B cell (primary cell): Measurements from ENCODE around the gene ABCA13. TPM values are rescaled to one million over a fixed set of nuclear protein-coding genes. Genes with fewer than 3 reads are reported as not detected.

Experiments used
- ATAC-seq: fragments of 200-7000 bp; cut with Tn5 transposase; one replicate; pipeline ENCODE4 v1.10.0; 2021; ENCODE audit warnings: low read depth, mild to moderate bottlenecking, moderate number of reproducible peaks, moderate library complexity
- CTCF ChIA-PET: fragments of 350-600 bp; sonication (Branson Sonifier 250); formaldehyde crosslinking; loops from one replicate; lab custom pipeline; 2021; ENCODE audit warnings: antibody characterized with exemption, inconsistent platforms; lab: Charles Lee
- POLR2A ChIA-PET: fragments of 350-600 bp; sonication (Branson Sonifier 250); formaldehyde crosslinking; loops from one replicate; lab custom pipeline; 2021; ENCODE audit warnings: antibody characterized with exemption; lab: Charles Lee
- DNase-seq: peaks from one replicate; pipeline ENCODE4 v3.0.0; 2013
- H2AFZ ChIP-seq: 2 replicates; pipeline ENCODE4 v1.6.1; 2012; ENCODE audit warnings: mild to moderate bottlenecking, low read depth, low read length; ENCODE audit not compliant: insufficient read depth, poor library complexity, severe bottlenecking
- H3K27ac ChIP-seq, 2 donors: 1 replicate in 1 of 2; 2 replicates in 1 of 2; pipeline ENCODE4 v1.5.1; 2012 to 2013; ENCODE audit warnings: low read length in 2 of 2, mild to moderate bottlenecking in 2 of 2, moderate library complexity in 1 of 2
- H3K27me3 ChIP-seq, 4 experiments: fragments of 200-600 bp in 1 of 4; sonication (generic) in 1 of 4; replicated peaks in 1 of 4; 1 replicate in 2 of 4; 2 replicates in 2 of 4; pipeline versions ENCODE4 v1.6.1 to v1.7.0; 2013 to 2016; ENCODE audit warnings: low read length in 3 of 4, mild to moderate bottlenecking in 2 of 4, mixed read lengths in 1 of 4, moderate library complexity in 1 of 4; ENCODE audit not compliant: insufficient read depth in 4 of 4, control insufficient read depth in 3 of 4; ENCODE audit errors: control extremely low read depth in 1 of 4
- H3K36me3 ChIP-seq, 2 experiments: replicated peaks in 1 of 2; 1 replicate in 1 of 2; 2 replicates in 1 of 2; pipeline versions ENCODE4 v1.6.1 to v1.7.1; 2013; ENCODE audit warnings: low read length in 1 of 2; ENCODE audit not compliant: insufficient read depth in 2 of 2, control insufficient read depth in 1 of 2; ENCODE audit errors: control extremely low read depth in 1 of 2, extremely low read depth in 1 of 2
- H3K4me1 ChIP-seq, 2 donors: fragments of 200-600 bp in 1 of 2; sonication (generic) in 1 of 2; 1 replicate in 1 of 2; 2 replicates in 1 of 2; pipeline versions ENCODE4 v1.5.1 to v1.6.1; 2013 to 2017; ENCODE audit warnings: low read length in 2 of 2; ENCODE audit not compliant: control insufficient read depth in 2 of 2, insufficient read depth in 2 of 2
- H3K4me2 ChIP-seq: replicated peaks from 2 replicates; pipeline ENCODE3; 2012; ENCODE audit warnings: mild to moderate bottlenecking, low read depth, low read length; ENCODE audit not compliant: poor library complexity, severe bottlenecking
- H3K4me3 ChIP-seq, 5 experiments: fragments of 200-600 bp in 1 of 5; sonication (generic) in 1 of 5; 1 replicate in 3 of 5; 2 replicates in 2 of 5; pipeline versions ENCODE4 v1.5.1 to v1.7.0; 2011 to 2016; ENCODE audit warnings: low read length in 4 of 5, mild to moderate bottlenecking in 4 of 5, low read depth in 2 of 5, control low read depth in 1 of 5, moderate library complexity in 1 of 5; ENCODE audit not compliant: insufficient read depth in 1 of 5; ENCODE audit errors: control extremely low read depth in 1 of 5, extremely low read depth in 1 of 5
- H3K79me2 ChIP-seq: fragments of 200-600 bp; sonication (generic); one replicate; pipeline ENCODE4 v1.6.0; 2016; ENCODE audit warnings: low read length; ENCODE audit not compliant: control insufficient read depth, insufficient read depth
- H3K9ac ChIP-seq: fragments of 200-600 bp; sonication (generic); 2 replicates; pipeline ENCODE4 v1.6.1; 2017; ENCODE audit warnings: mild to moderate bottlenecking, low read length, moderate library complexity
- H3K9me3 ChIP-seq, 3 donors: one replicate each; pipeline versions ENCODE4 v1.6.1 to v1.7.1; 2013; ENCODE audit warnings: low read length in 2 of 3; ENCODE audit not compliant: control insufficient read depth in 2 of 3, insufficient read depth in 1 of 3; ENCODE audit errors: control extremely low read depth in 1 of 3
- H4K20me1 ChIP-seq: 2 replicates; pipeline ENCODE4 v1.6.0; 2012; ENCODE audit warnings: mild to moderate bottlenecking, low read length; ENCODE audit not compliant: insufficient read depth, control insufficient read depth, poor library complexity, severe bottlenecking
- H3K27ac Mint-ChIP-seq: one replicate; pipeline ENCODE4 v1.8.0; 2021; ENCODE audit warnings: mixed read lengths
- H3K27me3 Mint-ChIP-seq: one replicate; pipeline ENCODE4 v1.8.0; 2021; ENCODE audit warnings: mixed read lengths
- H3K4me1 Mint-ChIP-seq: one replicate; pipeline ENCODE4 v1.8.0; 2021; ENCODE audit warnings: mixed read lengths
- H3K4me3 Mint-ChIP-seq: one replicate; pipeline ENCODE4 v1.8.0; 2021; ENCODE audit warnings: mixed read lengths
- H3K9me3 Mint-ChIP-seq: one replicate; pipeline ENCODE4 v1.8.0; 2022; ENCODE audit warnings: mixed read lengths; ENCODE audit not compliant: insufficient read depth
- EZH2 ChIP-seq: IDR thresholded peaks from 2 replicates; pipeline ENCODE4 v1.6.1; 2012; ENCODE audit warnings: borderline replicate concordance, low read depth, mild to moderate bottlenecking, moderate library complexity, low read length; ENCODE audit not compliant: insufficient read depth, poor library complexity, severe bottlenecking
- WGBS: methylation state at CpG from one replicate; pipeline ENCODE4 v1.1.5; 2013; ENCODE audit warnings: missing lambda C conversion rate; ENCODE audit not compliant: insufficient coverage; 5-methylcytosine and 5-hydroxymethylcytosine counted together
- intact Hi-C: fragments of 100-400 bp; cut with micrococcal nuclease; formaldehyde crosslinking; loops from one replicate; pipeline ENCODE4 v1.10.0; 2022
- polyA plus RNA-seq: library from polyadenylated mRNA; depleted of rRNA; stranded (reverse); fragments of >200 nt; gene quantifications from 2 replicates; pipeline ENCODE4 v1.2.3, GENCODE V29; 2012
- total RNA-seq, 2 donors: library from RNA; stranded (reverse); fragments of 120-200 nt in 1 of 2; gene quantifications; 1 replicate in 1 of 2; 2 replicates in 1 of 2; pipeline versions ENCODE4 v1.2.3 to v1.2.4, GENCODE V29; 2013 to 2022
- TF ChIP-seq, protein P1 (sequence below): fragments of 200-600 bp; IDR thresholded peaks from one replicate; pipeline ENCODE4 v1.8.0; 2022; ENCODE audit warnings: antibody characterized with exemption, mild to moderate bottlenecking

ABCA13 gene
- total and polyA plus RNA-seq, 2 donors (not counting 1 experiment from before 2014, with no cell fraction given): not detected

GRCh38 chr7:48512892-48513291, 341.6 kb downstream of the ABCA13 start:
- H3K27me3 Mint-ChIP-seq: no peaks in the 10 kb centered on the region
- Histone ChIP-seq H3K9me3 (no peaks in the 10 kb centered on the region), H4K20me1 (no peaks in the 10 kb centered on the region), H3K4me2 (no peak overlapping the region), H2AFZ (no peak overlapping the region), H3K4me3 (no peak overlapping the region), H3K9ac (no peak overlapping the region), H3K79me2 (no peaks in the 10 kb centered on the region), H3K4me1 (no peaks in the 10 kb centered on the region), H3K27me3 (no peaks in the 10 kb centered on the region), H3K36me3 (no peaks in the 10 kb centered on the region), H3K27ac (no peak overlapping the region)
- no peak for ATAC-seq
- no peaks in the 10 kb centered on the region for H3K4me1 Mint-ChIP-seq
- intact Hi-C loops: no loop called here
- H3K27ac Mint-ChIP-seq: no peak overlapping the region
- CTCF ChIA-PET: no interaction called here
- no peaks in the 10 kb centered on the region for H3K9me3 Mint-ChIP-seq
- 97% methylated on average over 5 of the region's 6 CpGs for WGBS
- H3K4me3 Mint-ChIP-seq: no peak overlapping the region
- TF ChIP-seq EZH2: no peak
- TF ChIP-seq, protein P1, sequence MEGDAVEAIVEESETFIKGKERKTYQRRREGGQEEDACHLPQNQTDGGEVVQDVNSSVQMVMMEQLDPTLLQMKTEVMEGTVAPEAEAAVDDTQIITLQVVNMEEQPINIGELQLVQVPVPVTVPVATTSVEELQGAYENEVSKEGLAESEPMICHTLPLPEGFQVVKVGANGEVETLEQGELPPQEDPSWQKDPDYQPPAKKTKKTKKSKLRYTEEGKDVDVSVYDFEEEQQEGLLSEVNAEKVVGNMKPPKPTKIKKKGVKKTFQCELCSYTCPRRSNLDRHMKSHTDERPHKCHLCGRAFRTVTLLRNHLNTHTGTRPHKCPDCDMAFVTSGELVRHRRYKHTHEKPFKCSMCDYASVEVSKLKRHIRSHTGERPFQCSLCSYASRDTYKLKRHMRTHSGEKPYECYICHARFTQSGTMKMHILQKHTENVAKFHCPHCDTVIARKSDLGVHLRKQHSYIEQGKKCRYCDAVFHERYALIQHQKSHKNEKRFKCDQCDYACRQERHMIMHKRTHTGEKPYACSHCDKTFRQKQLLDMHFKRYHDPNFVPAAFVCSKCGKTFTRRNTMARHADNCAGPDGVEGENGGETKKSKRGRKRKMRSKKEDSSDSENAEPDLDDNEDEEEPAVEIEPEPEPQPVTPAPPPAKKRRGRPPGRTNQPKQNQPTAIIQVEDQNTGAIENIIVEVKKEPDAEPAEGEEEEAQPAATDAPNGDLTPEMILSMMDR: no peak
- POLR2A ChIA-PET: no interaction called here
- no peak for DNase-seq

DNA sequence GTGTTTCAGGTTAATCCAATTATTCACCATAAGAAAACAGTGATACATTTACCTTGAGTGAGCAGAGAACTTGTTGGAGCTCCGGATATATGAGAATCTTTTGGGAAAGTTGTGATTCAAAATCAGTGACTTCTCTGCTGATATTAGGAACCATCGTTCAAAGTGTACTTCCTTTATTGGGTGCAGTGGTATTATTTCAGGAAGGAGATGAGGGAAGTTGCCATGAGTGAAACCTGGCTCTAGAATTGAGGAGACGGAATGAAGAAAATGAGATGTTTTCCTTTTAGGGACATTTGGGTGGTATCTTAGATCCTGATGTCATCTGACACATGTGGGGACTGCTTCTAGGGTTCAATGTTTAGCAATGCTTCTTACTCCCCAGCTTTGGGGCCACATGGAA, 343.9 kb downstream of the ABCA13 start:
- intact Hi-C loops: no loop called here
- H3K4me3 ChIP-seq: no peak overlapping the region
- H3K4me2 ChIP-seq: no peak overlapping the region
- H3K79me2 ChIP-seq: no peaks in the 10 kb centered on the region
- H3K4me1 Mint-ChIP-seq: no peaks in the 10 kb centered on the region
- H3K9me3 Mint-ChIP-seq: no peaks in the 10 kb centered on the region
- ChIA-PET POLR2A (no interaction called here), CTCF (no interaction called here)
- no peaks in the 10 kb centered on the region for H3K27me3 Mint-ChIP-seq
- no peak overlapping the region for H3K9ac ChIP-seq
- H3K27ac Mint-ChIP-seq: no peak overlapping the region
- no peaks in the 10 kb centered on the region for H3K36me3 ChIP-seq
- H3K27me3 ChIP-seq: no peaks in the 10 kb centered on the region
- no peaks in the 10 kb centered on the region for H4K20me1 ChIP-seq
- WGBS: 45% methylated on average over 3 of the region's 3 CpGs
- H3K4me3 Mint-ChIP-seq: no peak overlapping the region
- TF ChIP-seq, protein P1: no peak
- H3K9me3 ChIP-seq: no peaks in the 10 kb centered on the region
- ATAC-seq: no peak
- H3K4me1 ChIP-seq: no peaks in the 10 kb centered on the region
- no peak for DNase-seq
- H2AFZ ChIP-seq: no peak overlapping the region
- H3K27ac ChIP-seq: no peak overlapping the region
